Heart right ventricle (tissue), 16 donors: ENCODE measurements around the gene EIF4E2. TPM values are rescaled to one million over a fixed set of nuclear protein-coding genes. Genes with fewer than 3 reads are reported as not detected.

Experiments
- ATAC-seq, 8 donors: fragments of 200-7000 bp; cut with Tn5 transposase; one replicate each; pipeline ENCODE4 v1.9.1; 2020; ENCODE audit warnings: mild to moderate bottlenecking in 8 of 8, moderate library complexity in 8 of 8, moderate number of reproducible peaks in 1 of 8
- DNase-seq, 2 donors: peaks; one replicate each; pipeline ENCODE4 v3.0.0-alpha.2; 2020
- H3K27ac ChIP-seq, 10 donors: fragments of 200-600 bp; sonication (generic) in 2 of 10; one replicate each; pipeline versions ENCODE4 v1.5.0 to v1.8.0; 2020 to 2022; ENCODE audit warnings: mild to moderate bottlenecking in 3 of 10
- H3K27me3 ChIP-seq, 7 donors: fragments of 200-600 bp; one replicate each; pipeline ENCODE4 v1.8.0; 2021 to 2022; ENCODE audit warnings: mild to moderate bottlenecking in 2 of 7
- H3K36me3 ChIP-seq, 9 donors: fragments of 200-600 bp; sonication (generic) in 1 of 9; one replicate each; pipeline versions ENCODE4 v1.5.0 to v1.8.0; 2020 to 2022; ENCODE audit warnings: mild to moderate bottlenecking in 2 of 9
- H3K4me1 ChIP-seq, 9 donors: fragments of 200-600 bp; sonication (generic) in 1 of 9; one replicate each; pipeline versions ENCODE4 v1.5.0 to v1.8.0; 2020 to 2022; ENCODE audit warnings: mild to moderate bottlenecking in 4 of 9
- H3K4me3 ChIP-seq, 10 donors: fragments of 200-600 bp; sonication (generic) in 2 of 10; one replicate each; pipeline versions ENCODE4 v1.5.0 to v1.8.0; 2020 to 2022; ENCODE audit warnings: mild to moderate bottlenecking in 7 of 10, moderate library complexity in 2 of 10
- H3K9me3 ChIP-seq, 11 donors: fragments of 200-600 bp in 10 of 11; sonication (generic) in 2 of 11; one replicate each; pipeline versions ENCODE4 v1.5.0 to v1.8.0; 2013 to 2022; ENCODE audit warnings: mild to moderate bottlenecking in 2 of 11, control low read depth in 1 of 11, moderate library complexity in 1 of 11
- CTCF ChIP-seq, 9 donors: fragments of 200-600 bp; sonication (generic) in 2 of 9; IDR thresholded peaks; one replicate each; pipeline versions ENCODE4 v1.5.0 to v1.8.0; 2021 to 2022; ENCODE audit warnings: antibody characterized with exemption in 9 of 9, mild to moderate bottlenecking in 5 of 9, moderate library complexity in 1 of 9
- WGBS, 2 donors: extraction: QIAGEN DNeasy Blood & Tissue Kit; methylation state at CpG; one replicate each; pipeline ENCODE4 v1.1.7; 2013; ENCODE audit warnings: inconsistent platforms in 1 of 2; 5-methylcytosine and 5-hydroxymethylcytosine counted together
- intact Hi-C, 10 donors: fragments of 100-400 bp; cut with DNase I; formaldehyde crosslinking; loops; one replicate each; pipeline versions ENCODE4 v1.11.1 to v1.14.2; 2022
- polyA plus RNA-seq, 2 donors: library from polyadenylated mRNA; stranded (reverse); fragments of 200-250 nt; gene quantifications; one replicate each; pipeline ENCODE4 v1.2.3, GENCODE V29; 2013
- total RNA-seq, 10 donors: library from RNA; stranded (reverse); fragmentation: NEBNext Ultra II Directional in 3 of 10; extraction: Animal tissue kit (Norgen Biotek cat#: 25700) in 3 of 10; gene quantifications; one replicate each; pipeline versions ENCODE4 v1.2.1 to v1.2.4, GENCODE V29; 2021 to 2023
- donor health status: Arrhythmogenic right ventricular cardiomyopathy.
- donor health status: ischemic (EF 13 %, LVEDD 7.1; RV severe dilation, severe dysfunction).
- donor health status: healthy with polysubstance abuse.
- donor health status: DM: no; HTN: yes; CAD: no.
- donor health status: DM: no; HTN: no; CAD: no.
- donor health status: ischemic (EF 25% LVEDD 6.9; RV normal size, moderate dysfunction).
- donor health status: ischemic (EF 25% LVEDD 5.7; RV mildly dilated, moderate dysfunction).
- donor health status: healthy.
- donor health status: DM: yes; HTN: yes; CAD: no.
- donor health status: Ischemic cardiomyopathy.
- donor health status: ischemic (EF 35%, LVEDD 5.7; RV mildly dilated, moderate dysfunction).
- donor health status: nonischemic (EF 11% LVEDD 7.7; RV severe dilation, severe dysfunction).
- donor health status: DM: yes; HTN: yes; CAD: no.
- donor health status: PGD.
- donor health status: ischemic (EF 29% LVEDD 5.4; RV normal size, mild dysfunction).
- donor health status: nonischemic (EF 23%, LVEDD 6.1; RV moderate dilation, normal function).

The EIF4E2 gene
- total and polyA plus RNA-seq, 12 donors = 30.3 to 58.1 (median 40.2) TPM

DNA sequence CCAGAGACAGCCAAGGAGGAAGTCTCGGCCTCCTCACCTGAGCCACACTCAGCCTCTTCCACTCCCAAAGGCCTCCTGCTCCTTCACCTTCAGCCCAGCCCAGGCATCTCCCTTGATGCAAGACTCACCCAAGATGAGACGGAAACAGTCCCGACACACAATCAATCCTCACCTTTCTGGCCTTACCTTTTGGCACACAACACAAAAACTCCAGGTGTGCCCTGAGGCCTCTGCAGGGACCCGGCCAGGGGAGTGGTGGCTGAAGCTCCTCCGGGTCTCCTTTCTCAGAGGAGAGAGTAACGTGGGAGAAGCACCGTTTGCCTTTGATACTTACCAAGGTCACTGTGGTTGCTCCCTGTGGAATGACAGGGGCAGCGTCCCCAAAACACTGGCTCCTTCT lies 59.1 kb downstream of the EIF4E2 start:
- TF ChIP-seq CTCF (IDR thresholded peaks at IDR 0.05) = no peak
- Histone ChIP-seq H3K36me3 (no peaks in the 10 kb centered on the region), H3K9me3 (no peaks in the 10 kb centered on the region), H3K27me3 (no peaks in the 10 kb centered on the region), H3K27ac (no peak overlapping the region), H3K4me3 (no peak overlapping the region), H3K4me1 (peaks cover 0 to 13% (median 0%) of the 10 kb centered on the region in 9 donors)
- WGBS, 2 donors = 84 to 89% methylated on average over 8 of the region's 8 CpGs
- DNase-seq (no peak), ATAC-seq (no peak)
- intact Hi-C loops = loop anchor here in 7 of 10 donors (2.0 to 10.0 kb wide), 6 partner anchors 58 to 645 kb away; partner anchors contain the start of gene ATG16L1 (in 6 of the 7)

DNA sequence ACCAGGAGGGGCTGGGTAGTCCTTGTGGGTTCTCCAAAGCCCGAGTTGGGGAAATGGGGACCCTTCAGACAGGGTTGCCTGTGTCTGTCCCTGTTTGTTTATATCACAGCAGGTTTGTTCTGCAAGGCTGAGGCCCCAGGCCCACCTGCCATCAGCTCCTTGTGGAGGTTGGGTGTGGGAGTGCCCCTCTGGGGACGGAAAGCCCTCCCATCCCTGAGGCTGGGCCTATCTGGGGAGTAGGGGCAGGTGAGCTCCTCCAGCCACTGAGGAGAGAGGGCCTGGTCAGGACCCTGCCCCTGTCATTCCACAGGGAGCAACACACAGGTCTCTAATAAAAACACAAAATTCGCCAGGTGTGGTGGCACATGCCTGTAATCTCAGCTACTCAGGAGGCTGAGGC lies 59.6 kb downstream of the EIF4E2 start:
- DNase-seq (no peak), ATAC-seq (no peak)
- no peak for TF ChIP-seq CTCF (IDR thresholded peaks at IDR 0.05)
- H3K9me3 ChIP-seq = no peaks in the 10 kb centered on the region
- H3K36me3 ChIP-seq = no peaks in the 10 kb centered on the region
- no peak overlapping the region for H3K4me3 ChIP-seq
- WGBS, 2 donors = 83 to 90% methylated on average over 3 of the region's 3 CpGs
- peaks cover 0 to 13% (median 0%) of the 10 kb centered on the region in 9 donors for H3K4me1 ChIP-seq
- intact Hi-C loops = loop anchor here in 4 of 10 donors (5.0 kb wide), 3 partner anchors 57 to 642 kb away; partner anchors contain the start of gene ATG16L1 (in 1 of the 4)
- no peak overlapping the region for H3K27ac ChIP-seq
- H3K27me3 ChIP-seq = no peaks in the 10 kb centered on the region

GRCh38 chr2:232611061-232611460 lies 60.6 kb downstream of the EIF4E2 start:
- H3K4me1 ChIP-seq = peaks cover 0 to 5% (median 0%) of the 10 kb centered on the region in 9 donors
- TF ChIP-seq CTCF (IDR thresholded peaks at IDR 0.05) = no peak
- 72 to 83% methylated on average over 6 of the region's 6 CpGs for WGBS, 2 donors

GRCh38 chr2:232611559-232612218 lies 61.2 kb downstream of the EIF4E2 start:
- intact Hi-C loops = loop anchor here in 4 of 10 donors (5.0 kb wide), 3 partner anchors 56 to 641 kb away; partner anchors contain the start of gene ATG16L1 (in 1 of the 4)
- no peaks in the 10 kb centered on the region for H3K27me3 ChIP-seq
- no peaks in the 10 kb centered on the region for H3K36me3 ChIP-seq
- no peak overlapping the region for H3K4me3 ChIP-seq
- DNase-seq = peak; percentile 53 to 79
- H3K27ac ChIP-seq = no peak overlapping the region
- WGBS, 2 donors = 44 to 46% methylated on average over 9 of the region's 9 CpGs
- H3K9me3 ChIP-seq = no peaks in the 10 kb centered on the region
- TF ChIP-seq CTCF (IDR thresholded peaks at IDR 0.05) = peak; percentile 53 to 87 (median 79)
- H3K4me1 ChIP-seq = no peaks in the 10 kb centered on the region
- ATAC-seq = peak; percentile 38 to 77 (median 50)

More at GRCh38 chr2:232611061-232611460, 60.6 kb downstream of the EIF4E2 start:
- Histone ChIP-seq H3K27me3 (no peaks in the 10 kb centered on the region), H3K9me3 (no peaks in the 10 kb centered on the region), H3K27ac (no peak overlapping the region), H3K36me3 (no peaks in the 10 kb centered on the region), H3K4me3 (no peak overlapping the region)
- DNase-seq (no peak), ATAC-seq (peak in 1 of 8 donors; percentile 19)
- intact Hi-C loops = loop anchor here in 4 of 10 donors (5.0 kb wide), 3 partner anchors 56 to 641 kb away; partner anchors contain the start of gene ATG16L1 (in 1 of the 4)
